NCI-H748 treated with DMSO at 0.1 percent for 48 hours (cell line): Measurements from ENCODE around the gene ZFHX2.
A peak's percentile ranks its signal among the peaks of the same experiment; 100 is the strongest.

Source experiments
- DNase-seq: peaks from one replicate; lab custom pipeline; 2025; lab: John Stamatoyannopoulos, UW

Gene ZFHX2

DNA sequence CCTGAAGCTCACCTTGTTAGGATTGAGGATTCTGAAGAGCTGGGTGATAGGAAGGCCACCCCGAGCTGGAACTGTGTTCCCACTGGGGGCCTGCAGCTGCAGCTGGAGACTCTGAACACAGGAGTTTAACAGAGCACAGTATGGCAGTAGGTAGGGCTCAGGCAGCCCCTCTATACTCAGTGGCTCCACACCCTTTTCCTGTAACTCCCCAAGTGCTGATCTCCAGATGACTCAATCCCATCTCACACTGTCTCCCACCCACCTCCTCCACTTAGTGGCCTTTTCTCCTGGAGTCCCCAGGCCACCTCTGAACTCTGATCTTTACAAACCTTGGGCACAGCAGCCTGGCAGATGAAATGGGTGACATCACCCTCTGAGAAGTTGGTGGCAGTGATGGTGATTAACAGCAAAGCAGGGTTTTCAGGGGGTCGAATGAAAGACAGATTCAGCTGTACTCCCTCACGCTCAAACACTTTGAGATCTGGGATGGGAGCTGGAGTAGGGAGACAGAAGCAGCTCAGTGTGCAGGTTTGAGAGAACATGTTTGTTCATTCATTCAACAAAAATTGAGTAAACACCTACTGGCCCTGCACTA is 8.5 kb upstream of the ZFHX2 start:
- DNase-seq: no peak

- DNase-seq: no peak
These were observed 7.7 kb upstream of the ZFHX2 start for GRCh38 chr14:23559010-23559925.

GRCh38 chr14:23558346-23559009 is 6.9 kb upstream of the ZFHX2 start:
- DNase-seq: no peak

DNA sequence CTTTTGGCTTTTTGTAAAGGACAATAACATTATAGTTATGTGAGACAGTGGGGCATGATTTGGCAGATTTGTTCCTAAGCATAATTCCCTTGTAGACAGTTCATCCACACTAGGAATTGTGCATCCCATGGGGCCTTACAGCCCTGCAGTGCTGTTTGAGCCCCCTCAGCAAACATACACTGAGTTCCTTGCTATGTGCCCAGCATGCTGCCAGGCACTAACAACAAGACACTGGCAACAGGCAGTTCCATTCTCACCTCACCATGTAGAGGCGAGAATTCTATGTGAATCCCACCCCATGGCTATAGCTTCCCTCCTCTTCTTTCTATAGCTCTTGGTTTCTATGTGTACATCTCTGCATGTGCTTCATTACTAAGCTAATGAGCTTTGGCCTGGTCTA is 6.4 kb upstream of the ZFHX2 start:
- no peak for DNase-seq

DNA sequence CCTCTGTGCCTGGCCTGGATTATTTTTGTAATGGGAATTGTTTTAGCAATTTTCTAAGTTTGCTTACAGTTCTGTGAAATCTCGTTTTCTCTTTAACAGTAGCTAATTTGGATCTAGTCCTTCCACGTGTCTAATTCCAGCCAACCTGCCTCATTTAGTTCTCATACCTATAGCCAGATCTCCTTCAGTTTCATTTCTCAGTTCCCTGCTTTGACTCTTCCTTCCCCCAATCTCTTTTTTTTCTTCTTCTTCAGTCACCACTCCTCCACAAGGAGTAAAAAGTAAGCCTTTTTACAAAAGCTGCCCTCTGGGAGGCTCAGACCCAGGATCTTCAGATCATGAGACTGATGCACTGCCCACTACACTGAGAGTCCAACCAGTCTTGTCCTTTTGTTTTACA is 6.0 kb upstream of the ZFHX2 start:
- DNase-seq: no peak

- DNase-seq: no peak
These were observed 5.3 kb upstream of the ZFHX2 start for GRCh38 chr14:23556700-23557440.

DNA sequence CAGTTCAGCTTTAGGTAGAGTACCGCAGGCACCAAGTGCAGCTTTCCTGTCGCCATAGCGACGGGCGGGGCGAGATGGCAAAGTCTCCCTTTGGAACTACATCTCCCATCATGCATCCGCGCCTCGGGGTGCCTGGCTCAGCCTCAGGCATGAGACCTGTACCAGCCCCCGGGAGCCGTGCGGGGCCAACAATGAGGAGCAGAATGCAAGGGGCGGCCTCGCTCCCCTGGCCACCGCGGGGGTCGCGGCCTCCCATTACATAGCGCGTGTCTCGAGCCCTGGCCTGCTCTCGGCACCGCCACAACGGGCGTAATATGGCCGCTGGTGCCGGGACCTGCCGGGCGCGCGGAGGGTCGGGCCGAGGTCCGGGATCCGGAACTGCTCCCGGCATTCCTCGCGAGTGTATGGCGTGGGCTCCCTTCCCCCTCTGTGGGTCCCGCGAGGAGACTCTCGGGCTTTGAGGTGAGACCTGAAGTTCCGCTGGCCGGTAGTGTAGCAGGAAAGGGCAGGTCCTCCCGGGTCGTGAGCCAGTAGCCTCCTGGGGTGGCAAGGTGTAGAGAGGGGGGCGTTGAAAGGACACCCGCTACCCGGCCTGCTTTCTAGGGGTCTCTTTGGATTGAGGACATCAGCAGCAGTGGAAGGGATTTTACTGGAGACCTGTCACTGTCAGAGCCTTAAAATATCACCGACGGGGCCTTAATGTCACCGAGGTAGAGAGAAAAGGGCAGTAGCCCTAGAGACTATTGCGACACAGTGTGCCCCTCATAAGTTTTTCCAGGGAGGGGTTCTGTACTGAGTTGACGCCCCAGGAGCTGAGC is 4.5 kb upstream of the ZFHX2 start, which contains the start of gene THTPA:
Gene THTPA, plus strand, starts transcription at position 390 of the 818 bp plus-strand sequence. CDS start 487 bp downstream, outside the sequence.
- peak; percentile 76 for DNase-seq

GRCh38 chr14:23555533-23555881 is 3.9 kb upstream of the ZFHX2 start:
- no peak for DNase-seq

GRCh38 chr14:23550812-23551265 is 726 bp downstream of the ZFHX2 start:
- no peak for DNase-seq

- DNase-seq: no peak
These were observed 1.3 kb downstream of the ZFHX2 start for GRCh38 chr14:23550131-23550811.

DNA sequence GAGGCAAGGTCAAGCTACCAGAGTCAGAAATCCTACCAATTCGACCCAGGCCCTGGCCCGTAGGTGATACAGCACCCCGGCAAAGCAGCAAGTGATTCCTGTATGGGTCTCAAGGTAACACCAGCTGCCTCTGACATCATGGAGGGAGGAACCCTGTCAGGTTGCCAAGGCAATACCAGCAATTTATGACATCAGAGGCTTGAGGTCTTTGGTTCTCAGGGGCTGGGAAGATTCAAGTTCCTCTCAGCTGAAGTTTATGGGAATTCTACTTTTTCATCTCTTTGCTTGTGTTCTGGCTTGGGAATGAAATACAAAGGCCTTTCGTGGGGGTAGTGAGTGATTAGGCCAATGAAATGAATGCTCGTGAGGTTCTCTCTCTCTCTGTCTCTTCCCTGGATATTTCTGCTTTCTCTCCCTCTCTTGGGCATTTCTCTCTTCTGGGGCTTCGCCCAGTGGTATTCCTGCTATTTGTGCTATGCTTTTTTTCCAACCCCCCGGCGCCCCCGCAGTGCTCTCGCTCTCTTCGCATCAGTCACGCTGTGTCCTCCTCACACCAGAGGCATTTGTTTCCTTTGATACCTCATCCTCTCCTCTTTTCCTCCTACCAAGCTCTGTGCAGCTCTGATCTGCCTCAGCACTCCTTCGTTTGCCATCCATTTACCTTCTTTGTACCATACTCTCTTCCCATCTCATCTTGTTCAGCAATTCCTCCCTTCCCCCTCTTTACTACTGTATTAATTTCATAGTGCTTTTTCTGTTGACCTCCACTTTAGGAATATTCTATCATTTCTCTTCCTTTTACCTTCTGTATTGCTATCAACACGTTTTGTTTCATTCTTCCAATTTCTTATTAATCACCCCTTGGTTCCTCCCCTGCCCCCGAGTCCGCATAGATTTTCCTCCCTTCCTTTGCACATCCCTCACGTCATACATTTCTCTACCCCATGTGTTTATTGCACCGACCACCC is 2.9 kb downstream of the ZFHX2 start:
- no peak for DNase-seq

DNA sequence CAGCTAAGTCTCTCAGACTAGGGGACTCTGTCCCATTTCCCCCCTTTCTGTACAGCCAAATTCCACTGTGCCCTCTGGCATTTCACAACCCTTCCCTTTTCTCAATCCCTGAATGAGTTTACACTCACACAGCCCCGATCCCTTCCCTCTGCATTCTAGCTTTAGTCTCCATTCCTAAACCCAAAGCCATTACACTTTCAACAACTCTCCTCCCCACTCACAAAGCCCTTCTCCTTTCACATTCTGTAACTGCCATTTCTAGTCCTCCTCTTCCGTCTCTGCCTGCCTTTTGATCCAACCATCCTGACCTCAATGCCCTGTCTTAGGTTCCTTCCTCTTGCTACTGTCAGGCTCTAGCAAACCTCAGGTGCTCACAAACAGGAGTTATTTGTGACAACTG is 3.6 kb downstream of the ZFHX2 start:
- no peak for DNase-seq

GRCh38 chr14:23546450-23547035 is 5.0 kb downstream of the ZFHX2 start:
- no peak for DNase-seq

DNA sequence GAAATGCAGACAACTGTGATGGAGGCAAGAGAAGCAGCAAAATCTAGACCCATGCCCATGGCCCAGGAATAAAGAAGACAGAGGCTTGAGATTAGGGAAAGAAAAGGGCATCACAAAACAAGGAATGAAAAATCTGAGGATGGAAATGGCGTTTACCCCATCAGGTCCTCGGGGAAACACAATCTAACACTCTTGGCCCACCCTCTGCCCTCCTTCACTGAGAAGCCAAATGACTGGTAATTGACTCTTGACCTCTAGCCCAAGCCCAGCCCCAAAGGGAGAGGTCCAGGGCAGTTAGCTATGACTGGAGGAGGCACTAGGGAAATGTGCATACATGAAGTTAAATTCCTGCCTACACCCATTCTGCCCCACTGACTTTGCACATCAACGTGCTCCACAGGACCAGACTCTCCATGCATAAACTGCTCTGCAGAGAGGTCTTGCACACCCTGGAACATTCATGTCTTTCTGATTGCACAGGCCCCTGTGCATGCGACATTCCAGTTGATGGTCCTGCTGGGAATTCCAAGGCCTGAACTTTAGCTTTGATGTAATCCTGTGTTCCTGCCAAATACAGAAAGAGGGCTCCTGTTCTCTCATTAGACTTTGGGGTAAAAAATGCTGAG is 5.7 kb downstream of the ZFHX2 start:
- DNase-seq: no peak

DNA sequence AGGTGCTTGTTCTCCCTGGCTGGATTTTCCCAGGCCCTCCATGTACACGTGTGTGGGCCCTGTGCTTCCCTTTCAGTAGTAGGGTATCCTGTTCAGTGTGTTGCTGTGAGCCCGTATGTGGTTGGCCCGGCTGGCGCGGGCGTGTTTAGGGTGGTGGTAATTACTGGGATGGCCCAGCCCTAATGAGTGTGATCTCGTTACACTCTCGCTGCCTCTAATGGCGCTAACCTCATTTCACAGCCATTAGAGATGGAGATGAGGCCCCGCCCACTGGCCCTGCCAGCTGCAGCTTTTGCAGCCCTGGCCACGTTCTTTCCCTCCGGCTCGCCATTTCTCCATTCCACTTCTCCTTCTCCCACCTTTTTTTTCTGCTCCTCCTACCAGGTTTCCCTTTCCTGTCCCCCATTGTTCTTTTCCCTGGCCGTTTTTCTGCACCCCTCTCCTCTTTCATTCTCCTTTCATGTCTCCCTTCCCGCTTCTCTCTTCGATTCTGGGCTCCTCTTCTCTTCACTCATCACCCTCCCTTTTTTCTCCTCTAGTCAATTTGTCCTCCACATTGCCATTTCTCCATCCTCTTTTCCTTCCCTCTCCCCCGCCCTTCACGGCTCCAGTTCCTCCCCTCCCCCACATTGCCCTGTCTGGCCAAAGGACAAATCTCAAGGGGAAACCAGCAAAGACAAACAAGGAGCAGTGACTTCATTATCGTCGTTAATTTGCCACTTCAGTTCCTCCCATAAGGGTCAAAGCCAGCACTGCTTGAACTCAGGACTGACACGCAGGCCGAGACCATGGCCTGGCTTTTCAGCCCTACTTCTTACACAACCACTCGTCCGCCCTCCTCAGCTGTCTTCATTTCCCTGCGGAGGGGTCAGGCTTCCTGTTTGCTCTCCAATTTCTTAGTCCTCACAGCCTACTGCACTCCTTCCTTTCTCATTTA is 6.8 kb downstream of the ZFHX2 start:
- DNase-seq: peak; percentile 88

- DNase-seq: no peak
These were observed 8.2 kb downstream of the ZFHX2 start for GRCh38 chr14:23543403-23543802.

DNA sequence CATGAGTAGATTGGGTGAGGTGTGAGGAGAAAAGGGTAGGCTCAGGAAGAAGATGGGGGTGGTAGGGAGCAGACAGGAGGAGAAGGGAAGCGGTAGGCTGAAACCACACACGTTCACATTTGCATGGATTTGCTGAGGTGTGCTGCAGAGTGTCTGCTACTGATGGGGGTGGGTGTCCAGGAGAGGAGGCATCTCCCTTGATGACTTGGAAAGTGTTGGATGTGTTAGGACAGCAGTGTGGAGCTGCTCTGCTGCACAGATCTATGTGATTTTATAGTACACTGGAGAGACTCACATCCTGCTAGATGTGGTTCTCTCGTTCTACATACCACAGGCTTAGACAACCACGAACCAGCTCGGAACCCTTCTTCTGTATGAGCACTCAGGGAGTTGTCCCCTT is 9.3 kb downstream of the ZFHX2 start:
- no peak for DNase-seq

DNA sequence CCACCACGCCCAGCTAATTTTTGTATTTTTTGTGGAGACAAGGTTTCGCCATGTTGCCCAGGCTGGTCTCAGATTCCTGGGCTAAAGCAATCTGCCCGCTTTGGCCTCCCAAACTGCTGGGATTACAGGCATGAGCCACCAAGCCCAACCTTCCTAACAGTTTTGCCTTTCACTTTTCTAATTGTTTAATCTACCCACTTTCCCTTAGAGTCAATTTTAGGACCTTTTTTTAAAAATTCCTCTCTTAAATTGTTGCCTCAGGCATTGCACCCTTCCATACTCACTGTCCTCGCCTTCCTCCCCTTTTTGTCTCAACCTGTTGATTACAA is 11.5 kb downstream of the ZFHX2 start:
- no peak for DNase-seq
